HG03280 (cell line): Measurements from ENCODE around the gene ERF.

Experiments
- ATAC-seq: cut with Tn5 transposase; IDR thresholded peaks from one replicate; pipeline ENCODE4 v1.9.1; 2021; ENCODE audit warnings: mild to moderate bottlenecking, moderate library complexity; ENCODE audit not compliant: unreplicated experiment

The ERF gene

GRCh38 chr19:42254850-42255765, at the start of gene ERF:
Gene ERF, minus strand, starts transcription at chr19:42255128. Its CDS starts 129 bp downstream, at chr19:42254999.
- peak; percentile 70 for ATAC-seq

GRCh38 chr19:42303876-42304275, 48.9 kb upstream of the ERF start:
- ATAC-seq: no peak

GRCh38 chr19:42303101-42303464, 48.2 kb upstream of the ERF start:
- ATAC-seq: no peak

GRCh38 chr19:42301646-42302203, 46.8 kb upstream of the ERF start, which contains the start of gene PRR19:
Gene PRR19, plus strand, starts transcription at chr19:42302132. Its CDS starts 7,453 bp downstream, at chr19:42309585.
- ATAC-seq: no peak

- ATAC-seq: no peak
These were observed 42.1 kb upstream of the ERF start for GRCh38 chr19:42297039-42297438.

GRCh38 chr19:42295831-42296525, 41.0 kb upstream of the ERF start:
- ATAC-seq: no peak

- no peak for ATAC-seq
These were observed 40.4 kb upstream of the ERF start for GRCh38 chr19:42295342-42295741.

- ATAC-seq: no peak
These were observed 39.7 kb upstream of the ERF start for GRCh38 chr19:42294471-42295137.

GRCh38 chr19:42293948-42294347, 39.0 kb upstream of the ERF start:
- no peak for ATAC-seq

- ATAC-seq: no peak
These were observed 38.6 kb upstream of the ERF start for GRCh38 chr19:42293540-42293939.

GRCh38 chr19:42292963-42293362, 38.0 kb upstream of the ERF start:
- ATAC-seq: no peak

GRCh38 chr19:42292042-42292960, 37.4 kb upstream of the ERF start:
- no peak for ATAC-seq

- ATAC-seq: no peak
These were observed 36.5 kb upstream of the ERF start for GRCh38 chr19:42291435-42291810.

GRCh38 chr19:42290523-42291434, 35.9 kb upstream of the ERF start:
- ATAC-seq: no peak

- no peak for ATAC-seq
These were observed 35.2 kb upstream of the ERF start for GRCh38 chr19:42290136-42290522.

GRCh38 chr19:42289556-42290041, 34.7 kb upstream of the ERF start:
- no peak for ATAC-seq

GRCh38 chr19:42288881-42289555, 34.1 kb upstream of the ERF start:
- ATAC-seq: no peak

GRCh38 chr19:42288387-42288786, 33.5 kb upstream of the ERF start:
- no peak for ATAC-seq

GRCh38 chr19:42287827-42288107, 32.8 kb upstream of the ERF start:
- ATAC-seq: no peak
